Measurements from ENCODE around the gene COX6B1.

GRCh38 chr19:35622750-35623149 lies 25.4 kb upstream of the COX6B1 start:
- TF ChIP-seq CTCF (IDR thresholded peaks at IDR 0.05; ENCODE audit: poor library complexity, severe bottlenecking) (no peak), EZH2 (IDR thresholded peaks at IDR 0.05; ENCODE audit: borderline replicate concordance, insufficient read depth, low read length, poor library complexity, severe bottlenecking) (no peak)
